H1 (cell line): ENCODE measurements around the gene RHEB. TPM values are rescaled to one million over a fixed set of nuclear protein-coding genes. Genes with fewer than 3 reads are reported as not detected.
A peak's percentile ranks its signal among the peaks of the same experiment; 100 is the strongest.

Source experiments
- CTCF ChIA-PET: fragments of 300-600 bp; sonication (Branson Sonifier 250); formaldehyde crosslinking; loops from one replicate; lab custom pipeline; 2021; ENCODE audit not compliant: partially characterized antibody; lab: Charles Lee
- POLR2A ChIA-PET: fragments of 300-600 bp; sonication (Branson Sonifier 250); formaldehyde crosslinking; loops from one replicate; lab custom pipeline; 2021; ENCODE audit warnings: inconsistent platforms; ENCODE audit not compliant: partially characterized antibody; lab: Charles Lee
- DNase-seq, 2 experiments: peaks; one replicate each; pipeline versions ENCODE4 v3.0.0 to v3.0.0-alpha.2; 2010 to 2022; ENCODE audit warnings: low spot score in 2 of 2, low read depth in 1 of 2, mixed read lengths in 1 of 2
- FAIRE-seq: peaks from 2 replicates; lab custom pipeline; 2011; peaks lifted over from hg19 to GRCh38; lab: Jason Lieb, UNC
- H2AFZ ChIP-seq: 2 replicates; pipeline ENCODE4 v1.8.1; 2012; ENCODE audit warnings: low read length, inconsistent platforms
- H2AK5ac ChIP-seq: 2 replicates; pipeline ENCODE4 v1.6.1; 2013; ENCODE audit warnings: low read depth, low read length
- H2BK120ac ChIP-seq: replicated peaks from 2 replicates; pipeline ENCODE3; 2013; ENCODE audit warnings: low read depth, low read length, inconsistent platforms
- H2BK12ac ChIP-seq: 2 replicates; pipeline ENCODE4 v1.6.1; 2013; ENCODE audit warnings: low read depth, low read length
- H2BK15ac ChIP-seq: 2 replicates; pipeline ENCODE4 v1.6.1; 2013; ENCODE audit warnings: low read length
- H2BK20ac ChIP-seq: 2 replicates; pipeline ENCODE4 v1.6.1; 2013; ENCODE audit warnings: low read length
- H2BK5ac ChIP-seq: 2 replicates; pipeline ENCODE4 v1.6.1; 2013; ENCODE audit warnings: low read depth, low read length
- H3K14ac ChIP-seq: 2 replicates; pipeline ENCODE4 v1.6.1; 2013; ENCODE audit warnings: inconsistent platforms; ENCODE audit not compliant: insufficient read length
- H3K18ac ChIP-seq: 2 replicates; pipeline ENCODE4 v1.6.1; 2013; ENCODE audit warnings: low read length; ENCODE audit errors: extremely low read depth
- H3K23ac ChIP-seq: 2 replicates; pipeline ENCODE4 v1.6.1; 2013; ENCODE audit warnings: inconsistent platforms; ENCODE audit not compliant: insufficient read length
- H3K23me2 ChIP-seq: 2 replicates; pipeline ENCODE4 v1.6.1; 2013; ENCODE audit warnings: low read depth, low read length
- H3K27ac ChIP-seq: 2 replicates; pipeline ENCODE4 v1.6.1; 2011; ENCODE audit warnings: low read depth, low read length, inconsistent platforms
- H3K27me3 ChIP-seq, 4 experiments: replicated peaks in 1 of 4; 1 replicate in 1 of 4; 2 replicates in 3 of 4; pipeline versions ENCODE4 v1.6.1 to v1.8.1; 2011 to 2013; ENCODE audit warnings: low read length in 3 of 4, mild to moderate bottlenecking in 3 of 4, inconsistent platforms in 2 of 4, mixed read lengths in 2 of 4, moderate library complexity in 1 of 4; ENCODE audit not compliant: control insufficient read depth in 3 of 4, insufficient read depth in 3 of 4; ENCODE audit errors: extremely low read depth in 1 of 4
- H3K36me3 ChIP-seq, 4 experiments: 2 replicates each; pipeline versions ENCODE4 v1.6.1 to v1.8.1; 2011 to 2013; ENCODE audit warnings: mild to moderate bottlenecking in 4 of 4, low read length in 3 of 4, moderate library complexity in 2 of 4, control low read depth in 1 of 4, inconsistent platforms in 1 of 4; ENCODE audit not compliant: insufficient read depth in 4 of 4, control insufficient read depth in 2 of 4
- H3K4ac ChIP-seq: replicated peaks from 2 replicates; pipeline ENCODE3; 2013; ENCODE audit warnings: low read length, low read depth, mixed read lengths, inconsistent platforms; ENCODE audit not compliant: insufficient read length
- H3K4me1 ChIP-seq, 4 experiments: replicated peaks in 1 of 4; 1 replicate in 1 of 4; 2 replicates in 3 of 4; pipeline versions ENCODE4 v1.6.1 to v1.8.1; 2011 to 2013; ENCODE audit warnings: low read length in 3 of 4, inconsistent platforms in 2 of 4, mixed read lengths in 1 of 4; ENCODE audit not compliant: insufficient read depth in 4 of 4, control insufficient read depth in 3 of 4
- H3K4me2 ChIP-seq, 2 experiments: 2 replicates each; pipeline versions ENCODE4 v1.6.1 to v1.8.1; 2011 to 2013; ENCODE audit warnings: low read depth in 2 of 2, low read length in 2 of 2, control low read depth in 1 of 2, inconsistent platforms in 1 of 2, mild to moderate bottlenecking in 1 of 2; ENCODE audit not compliant: insufficient read depth in 1 of 2
- H3K4me3 ChIP-seq, 4 experiments: fragments of 200-600, 300-600 bp in 1 of 4; sonication (generic), shearing (Covaris generic), sonication (Bioruptor Twin) in 1 of 4; 2 replicates each; pipeline versions ENCODE4 v1.5.1 to v1.8.1; 2011 to 2016; ENCODE audit warnings: low read length in 4 of 4, low read depth in 3 of 4, control low read depth in 2 of 4, inconsistent platforms in 2 of 4, mild to moderate bottlenecking in 2 of 4, mixed read lengths in 1 of 4, moderate library complexity in 1 of 4; ENCODE audit not compliant: insufficient read depth in 2 of 4; ENCODE audit errors: extremely low read depth in 1 of 4
- H3K56ac ChIP-seq: replicated peaks from 2 replicates; pipeline ENCODE3; 2013; ENCODE audit warnings: low read depth, mild to moderate bottlenecking, mixed read lengths, low read length, inconsistent platforms; ENCODE audit not compliant: insufficient read length
- H3K79me1 ChIP-seq: 2 replicates; pipeline ENCODE4 v1.6.1; 2013; ENCODE audit warnings: low read depth, low read length, control low read depth
- H3K79me2 ChIP-seq, 2 experiments: 2 replicates each; pipeline versions ENCODE4 v1.6.1 to v1.8.1; 2012 to 2013; ENCODE audit warnings: low read length in 2 of 2, mild to moderate bottlenecking in 2 of 2, inconsistent platforms in 1 of 2; ENCODE audit not compliant: insufficient read depth in 2 of 2, control insufficient read depth in 1 of 2
- H3K9ac ChIP-seq, 4 experiments: replicated peaks in 1 of 4; 1 replicate in 1 of 4; 2 replicates in 3 of 4; pipeline versions ENCODE4 v1.6.1 to v1.8.1; 2011 to 2013; ENCODE audit warnings: low read depth in 3 of 4, low read length in 3 of 4, control low read depth in 2 of 4, mild to moderate bottlenecking in 2 of 4, moderate library complexity in 2 of 4, inconsistent platforms in 1 of 4; ENCODE audit errors: extremely low read depth in 1 of 4
- H3K9me3 ChIP-seq, 2 experiments: 2 replicates each; pipeline versions ENCODE4 v1.6.1 to v1.8.1; 2012 to 2013; ENCODE audit warnings: mild to moderate bottlenecking in 2 of 2, moderate library complexity in 2 of 2, control low read depth in 1 of 2, inconsistent platforms in 1 of 2, low read depth in 1 of 2, low read length in 1 of 2, mixed read lengths in 1 of 2; ENCODE audit not compliant: insufficient read depth in 2 of 2
- H4K20me1 ChIP-seq, 2 experiments: replicated peaks in 1 of 2; 2 replicates each; pipeline versions ENCODE3 to v1.8.1; 2011 to 2013; ENCODE audit warnings: inconsistent platforms in 2 of 2, low read length in 2 of 2, mild to moderate bottlenecking in 1 of 2; ENCODE audit not compliant: insufficient read depth in 2 of 2, control insufficient read depth in 1 of 2
- H4K5ac ChIP-seq: 2 replicates; pipeline ENCODE4 v1.6.1; 2013; ENCODE audit warnings: low read length, low read depth, mixed read lengths, inconsistent platforms; ENCODE audit not compliant: insufficient read length
- H4K8ac ChIP-seq: 2 replicates; pipeline ENCODE4 v1.8.0; 2013; ENCODE audit warnings: mild to moderate bottlenecking, moderate library complexity, low read length, inconsistent platforms; ENCODE audit not compliant: insufficient read depth; ENCODE audit errors: extremely low read depth
- H4K91ac ChIP-seq: replicated peaks from 2 replicates; pipeline ENCODE3; 2013; ENCODE audit warnings: low read length, mixed read lengths, inconsistent platforms; ENCODE audit not compliant: insufficient read length
- BRCA1 ChIP-seq: IDR thresholded peaks from 2 replicates; pipeline ENCODE4 v1.6.1; 2012; ENCODE audit warnings: low read depth, low read length, improper control_type of control experiment
- CTBP2 ChIP-seq: IDR thresholded peaks from 2 replicates; pipeline ENCODE4 v1.7.0; 2011; ENCODE audit warnings: borderline replicate concordance, mild to moderate bottlenecking, moderate library complexity, mixed read lengths, low read length; ENCODE audit not compliant: insufficient read depth, insufficient read length
- EGR1 ChIP-seq: IDR thresholded peaks from 2 replicates; pipeline ENCODE4 v1.6.1; 2011; ENCODE audit warnings: low read depth, low read length, borderline replicate concordance
- FOSL1 ChIP-seq: IDR thresholded peaks from 2 replicates; pipeline ENCODE4 v1.6.1; 2011; ENCODE audit warnings: mild to moderate bottlenecking, low read depth, low read length, moderate library complexity; ENCODE audit not compliant: insufficient read depth
- POLR2AphosphoS5 ChIP-seq: IDR thresholded peaks from 2 replicates; pipeline ENCODE4 v1.6.1; 2011; ENCODE audit warnings: low read depth, low read length
- POU5F1 ChIP-seq: IDR thresholded peaks from 2 replicates; pipeline ENCODE4 v1.6.1; 2011; ENCODE audit warnings: low read depth, mild to moderate bottlenecking, low read length, moderate library complexity
- RFX5 ChIP-seq: IDR thresholded peaks from 2 replicates; pipeline ENCODE4 v1.6.1; 2011; ENCODE audit warnings: low read depth, low read length, improper control_type of control experiment, borderline replicate concordance
- SAP30 ChIP-seq: fragments of 300-600 bp; sonication (generic); IDR thresholded peaks from 2 replicates; pipeline ENCODE4 v1.7.1; 2012; ENCODE audit warnings: low read length, moderate library complexity, mild to moderate bottlenecking, inconsistent platforms; ENCODE audit not compliant: insufficient read depth, insufficient replicate concordance
- SUZ12 ChIP-seq: fragments of 200-600 bp; sonication (generic); IDR thresholded peaks from 2 replicates; pipeline ENCODE4 v1.6.1; 2012; ENCODE audit warnings: mild to moderate bottlenecking, inconsistent platforms, low read length, moderate library complexity, mixed read lengths
- TAF1 ChIP-seq: IDR thresholded peaks from 2 replicates; pipeline ENCODE4 v1.6.1; 2011; ENCODE audit warnings: mild to moderate bottlenecking, low read depth, low read length
- WGBS, 2 experiments: shearing (Covaris generic) in 1 of 2; methylation state at CpG; one replicate each; pipeline versions ENCODE4 v1.1.6 to v1.1.7; 2013 to 2015; ENCODE audit warnings: low lambda C conversion rate in 2 of 2, mixed read lengths in 2 of 2, inconsistent platforms in 1 of 2, low coverage in 1 of 2, missing lambda C conversion rate in 1 of 2; ENCODE audit not compliant: insufficient replicate concordance in 2 of 2, insufficient coverage in 1 of 2, insufficient read length in 1 of 2; ENCODE audit errors: extremely low coverage in 1 of 2, missing lambda C conversion rate in 1 of 2; 5-methylcytosine and 5-hydroxymethylcytosine counted together
- polyA plus RNA-seq, 7 experiments: library from polyadenylated mRNA; depleted of rRNA in 3 of 7; stranded (reverse) in 5 of 7; unstranded in 2 of 7; fragments of >200 nt in 5 of 7; fragments of 200-250 nt in 2 of 7; gene quantifications; 1 replicate in 5 of 7; 2 replicates in 1 of 7; 4 replicates in 1 of 7; pipeline versions ENCODE4 v1.2.1 to v1.2.3, GENCODE V29; 2011 to 2013; ENCODE audit warnings: missing spikeins in 2 of 7, mixed read lengths in 2 of 7
- total RNA-seq: library from RNA; stranded (reverse); fragmentation: NEBNext Ultra II Directional; extraction: Animal tissue kit (Norgen Biotek cat#: 25700); gene quantifications from 2 replicates; pipeline ENCODE4 v1.2.1, GENCODE V29; 2021

The RHEB gene
- total and polyA plus RNA-seq, 2 of the 8 experiments (the other 6 are each of a cell fraction or from before 2014, with no cell fraction given) = 60.8 to 132 TPM

DNA sequence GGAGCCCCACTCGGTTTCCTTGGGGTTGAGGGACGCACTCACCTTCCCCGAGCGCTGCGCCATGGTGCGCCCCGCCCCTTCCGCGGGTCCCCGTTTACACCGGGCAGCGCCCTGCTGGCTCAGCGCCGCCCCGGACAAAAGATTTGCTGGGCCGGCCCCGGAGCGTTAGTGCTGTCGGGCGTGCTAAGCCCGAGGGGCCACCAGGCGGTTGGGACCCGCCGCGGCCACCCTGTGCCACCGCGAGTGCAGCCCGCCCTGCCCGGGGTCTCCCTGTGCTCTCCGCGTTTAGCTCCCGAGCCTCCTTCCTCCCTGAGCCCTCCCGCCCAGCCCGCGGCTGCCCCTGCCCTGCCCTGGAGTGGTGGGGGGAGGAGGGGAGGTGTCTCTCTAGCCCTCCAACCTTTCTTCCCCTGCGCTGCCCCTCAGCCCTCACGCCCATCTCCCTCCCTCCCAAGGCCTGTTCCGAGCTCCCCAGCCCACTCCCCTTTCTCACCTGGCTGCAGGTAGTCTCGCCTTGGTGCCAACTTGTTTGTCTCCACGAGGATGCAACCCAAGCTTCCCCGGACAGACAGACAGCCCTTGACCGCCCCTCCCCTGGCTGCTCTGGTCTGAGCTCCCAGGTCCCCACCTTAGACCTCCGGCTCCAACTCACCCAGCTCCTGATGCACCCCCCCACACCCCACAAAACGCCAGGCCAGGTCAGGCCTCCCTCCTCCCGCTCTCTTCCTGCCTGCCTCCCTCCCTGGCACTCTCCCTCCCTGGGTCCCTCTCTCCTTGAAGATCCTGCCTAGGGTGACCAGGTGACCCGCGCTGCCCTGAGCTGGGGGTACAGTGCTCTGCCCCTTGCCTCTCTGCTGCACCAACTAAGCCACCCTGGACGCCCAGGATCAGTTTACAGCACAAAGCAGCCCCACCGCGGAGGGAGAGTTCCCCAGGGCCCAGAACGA, 79.6 kb downstream of the RHEB start, which contains the start of gene CRYGN:
Gene CRYGN (minus strand): TSS at position 287 of the 944 bp plus-strand sequence. CDS start 224 bp downstream, at position 63.
- H2BK20ac ChIP-seq = peak within 1 kb of the TSS; percentile 97
- peak within 1 kb of the TSS; percentile 94 for H2BK5ac ChIP-seq
- H3K79me2 ChIP-seq = no peaks in the 10 kb centered on the region
- H2BK120ac ChIP-seq = peak within 1 kb of the TSS; percentile 79
- peak within 1 kb of the TSS; percentile 37 to 66 (median 57) for H3K4me3 ChIP-seq
- no peak within 1 kb of the TSS for H3K14ac ChIP-seq
- peak within 1 kb of the TSS; percentile 96 for H3K4ac ChIP-seq
- H2BK12ac ChIP-seq = peak within 1 kb of the TSS; percentile 96; the same call in 1 of the 2 replicates
- no peaks in the 10 kb centered on the region for H3K9me3 ChIP-seq
- H3K36me3 ChIP-seq = no peaks in the 10 kb centered on the region
- peak within 1 kb of the TSS; percentile 42 for H3K56ac ChIP-seq
- ChIA-PET POLR2A (interaction anchor here (0.8 to 2.1 kb wide), 7 partner anchors 9 to 59 kb away, joined by 3 to 8 read pairs (median 4); partner anchors contain the start of gene WDR86), CTCF (interaction anchor here (0.5 to 2.9 kb wide), 14 partner anchors 8 to 333 kb away, joined by 3 to 12 read pairs (median 4); partner anchors contain the start of gene WDR86)
- H4K91ac ChIP-seq = peak within 1 kb of the TSS; percentile 93
- H4K5ac ChIP-seq = peak within 1 kb of the TSS; percentile 8
- H4K20me1 ChIP-seq = no peaks in the 10 kb centered on the region
- DNase-seq (peak in 1 of 2 experiments; percentile 79), FAIRE-seq (no peak)
- peak within 1 kb of the TSS; percentile 95 for H3K18ac ChIP-seq
- H2AK5ac ChIP-seq = no peak within 1 kb of the TSS
- peak within 1 kb of the TSS; percentile 98; the same call in 1 of the 2 replicates for H2BK15ac ChIP-seq
- H3K23me2 ChIP-seq = peaks cover 8% of the 10 kb centered on the region; the same call in 1 of the 2 replicates
- no peak within 1 kb of the TSS; the same call in 1 of the 2 replicates for H3K27ac ChIP-seq
- 2% methylated on average over 29 of the region's 51 CpGs; no CpG with 5 or more reads in 1 of the 2 experiments for WGBS, 2 experiments
- H2AFZ ChIP-seq = peak within 1 kb of the TSS; percentile 79; the same call in 1 of the 2 replicates
- H3K27me3 ChIP-seq = peaks cover 0 to 7% (median 6%) of the 10 kb centered on the region in 4 experiments; a peak in 4 of 7 replicates
- peak within 1 kb of the TSS; percentile 45 for H4K8ac ChIP-seq
- no peak within 1 kb of the TSS for H3K23ac ChIP-seq
- peak within 1 kb of the TSS; percentile 79 to 84 for H3K4me2 ChIP-seq
- H3K79me1 ChIP-seq = no peaks in the 10 kb centered on the region
- peaks cover 0 to 17% (median 6%) of the 10 kb centered on the region in 4 experiments; a peak in 6 of 7 replicates for H3K4me1 ChIP-seq
- peak within 1 kb of the TSS in 2 of 4 experiments; percentile 4 to 10; a peak in 2 of 7 replicates for H3K9ac ChIP-seq
- no peak for TF ChIP-seq POLR2AphosphoS5
- peak; percentile 54; the same call in 1 of the 2 replicates for TF ChIP-seq SUZ12
- no peak for TF ChIP-seq SAP30
- no peak for TF ChIP-seq RFX5
- TF ChIP-seq BRCA1 = no peak
- no peak for TF ChIP-seq FOSL1
- peak; percentile 42; the same call in 1 of the 2 replicates for TF ChIP-seq TAF1
- peak; percentile 54; the same call in 1 of the 2 replicates for TF ChIP-seq EGR1
- peak; percentile 93 for TF ChIP-seq CTBP2
- TF ChIP-seq POU5F1 = no peak
